T-helper 1 cell (primary cell): Measurements from ENCODE around the gene ANXA11.
"Not testable (repeated sequence)": the region's sequence is repeated elsewhere in the genome, so short reads cannot be mapped to it uniquely, and the experiment has no call there.

Experiments
- DNase-seq, 5 donors: peaks; one replicate each; pipeline ENCODE4 v3.0.0-alpha.2; 2012 to 2020
- total RNA-seq, 4 donors: gene quantifications; one replicate each; lab custom pipeline; 2026; lab: John Stamatoyannopoulos, UW

ANXA11 gene
- 180 to 262 (median 223) reads per million in 4 donors for total RNA-seq

- DNase-seq: peak; percentile 78 to 91 (median 81)
These were observed at the start of gene ANXA11 for GRCh38 chr10:80205477-80206276. Gene ANXA11, minus strand, starts transcription at chr10:80205537. Its CDS starts 32,676 bp downstream, at chr10:80172861.

GRCh38 chr10:80254726-80255125 is 49.4 kb upstream of the ANXA11 start:
- not testable (repeated sequence) for DNase-seq

- DNase-seq: not testable (repeated sequence)
These were observed 48.6 kb upstream of the ANXA11 start for GRCh38 chr10:80253963-80254271.

- DNase-seq: peak in 1 of 5 donors; percentile 84
These were observed 48.1 kb upstream of the ANXA11 start for GRCh38 chr10:80253266-80253962.

- peak in 1 of 5 donors; percentile 0 for DNase-seq
These were observed 47.1 kb upstream of the ANXA11 start for GRCh38 chr10:80252296-80252887.

- not testable (repeated sequence) for DNase-seq
These were observed 46.5 kb upstream of the ANXA11 start for GRCh38 chr10:80251703-80252280.

GRCh38 chr10:80250399-80250798 is 45.1 kb upstream of the ANXA11 start:
- DNase-seq: not testable (repeated sequence)

- not testable (repeated sequence) for DNase-seq
These were observed 44.6 kb upstream of the ANXA11 start for GRCh38 chr10:80249906-80250305.

- not testable (repeated sequence) for DNase-seq
These were observed 42.3 kb upstream of the ANXA11 start for GRCh38 chr10:80247611-80248010.

GRCh38 chr10:80244371-80244770 is 39.0 kb upstream of the ANXA11 start:
- not testable (repeated sequence) for DNase-seq

- DNase-seq: not testable (repeated sequence)
These were observed 37.0 kb upstream of the ANXA11 start for GRCh38 chr10:80242341-80242740.

GRCh38 chr10:80236457-80236856 is 31.1 kb upstream of the ANXA11 start:
- not testable (repeated sequence) for DNase-seq

- DNase-seq: peak in 1 of 5 donors; percentile 26
These were observed 29.2 kb upstream of the ANXA11 start for GRCh38 chr10:80234331-80235235.

GRCh38 chr10:80233871-80234270 is 28.5 kb upstream of the ANXA11 start:
- not testable (repeated sequence) for DNase-seq

- DNase-seq: not testable (repeated sequence)
These were observed 21.4 kb upstream of the ANXA11 start for GRCh38 chr10:80226723-80227122.

- DNase-seq: not testable (repeated sequence)
These were observed 17.7 kb upstream of the ANXA11 start for GRCh38 chr10:80223031-80223419.

- DNase-seq: peak in 1 of 5 donors; percentile 72
These were observed 13.5 kb upstream of the ANXA11 start for GRCh38 chr10:80218878-80219277.

- DNase-seq: not testable (repeated sequence)
These were observed 9.1 kb upstream of the ANXA11 start for GRCh38 chr10:80214368-80214982.

GRCh38 chr10:80212535-80213115 is 7.3 kb upstream of the ANXA11 start:
- DNase-seq: not testable (repeated sequence)

- no peak for DNase-seq
These were observed 6.4 kb upstream of the ANXA11 start for GRCh38 chr10:80211786-80212185.

- no peak for DNase-seq
These were observed 4.9 kb upstream of the ANXA11 start for GRCh38 chr10:80210259-80210658.
